Stomach (tissue), 4 donors: ENCODE data around the gene PHKA1.

Source experiments
- CTCF ChIP-seq, 7 experiments: fragments of 450-650 bp in 4 of 7; fragments of 200-600 bp in 3 of 7; sonication (generic) in 3 of 7; IDR thresholded peaks; one replicate each; pipeline ENCODE4 v1.5.1; 2016 to 2019; ENCODE audit warnings: antibody characterized with exemption in 7 of 7, control low read depth in 2 of 7, mild to moderate bottlenecking in 1 of 7
- EP300 ChIP-seq: sonication (generic); formaldehyde crosslinking; IDR thresholded peaks from one replicate; pipeline ENCODE4 v1.6.1; 2017; ENCODE audit warnings: antibody characterized with exemption
- POLR2A ChIP-seq, 4 donors: fragments of 450-650 bp; IDR thresholded peaks; one replicate each; pipeline ENCODE4 v1.6.1; 2016; ENCODE audit warnings: antibody characterized with exemption in 4 of 4, control low read depth in 2 of 4, mild to moderate bottlenecking in 1 of 4, moderate library complexity in 1 of 4
- POLR2AphosphoS5 ChIP-seq, 3 donors: sonication (generic); formaldehyde crosslinking; IDR thresholded peaks; one replicate each; pipeline ENCODE4 v1.6.1; 2016; ENCODE audit warnings: antibody characterized with exemption in 3 of 3

GRCh38 chrX:72662020-72662747 lies 51.9 kb downstream of the PHKA1 start:
- TF ChIP-seq CTCF (IDR thresholded peaks at IDR 0.05) (no peak), POLR2AphosphoS5 (IDR thresholded peaks at IDR 0.05) (no peak), EP300 (no peak), POLR2A (IDR thresholded peaks at IDR 0.05) (no peak)
